ENCODE measurements around the gene PPM1L. TPM values are rescaled to one million over a fixed set of nuclear protein-coding genes. Genes with fewer than 3 reads are reported as not detected.
"Not testable (repeated sequence)": the region's sequence is repeated elsewhere in the genome, so short reads cannot be mapped to it uniquely, and the experiment has no call there.

Gene PPM1L
- total RNA-seq, 1 donor from 2014 or later = 10.6 TPM

- Mint-ChIP-seq H3K27me3 (ENCODE audit: low read depth) (no peaks in the 10 kb centered on the region), H3K27ac (no peak overlapping the region), H3K4me1 (peaks cover 3% of the 10 kb centered on the region), H3K4me3 (no peak overlapping the region), H3K9me3 (peaks cover 32% of the 10 kb centered on the region), H3K36me3 (peaks cover 4% of the 10 kb centered on the region)
- DNase-seq (ENCODE audit: low spot score in 2 of 2, unreplicated experiment in 2 of 2) = no peak
- no peak for TF ChIP-seq CTCF (IDR thresholded peaks at IDR 0.05; ENCODE audit: unreplicated experiment)
These were observed 225.3 kb downstream of the PPM1L start for GRCh38 chr3:160981217-160981938.

DNA sequence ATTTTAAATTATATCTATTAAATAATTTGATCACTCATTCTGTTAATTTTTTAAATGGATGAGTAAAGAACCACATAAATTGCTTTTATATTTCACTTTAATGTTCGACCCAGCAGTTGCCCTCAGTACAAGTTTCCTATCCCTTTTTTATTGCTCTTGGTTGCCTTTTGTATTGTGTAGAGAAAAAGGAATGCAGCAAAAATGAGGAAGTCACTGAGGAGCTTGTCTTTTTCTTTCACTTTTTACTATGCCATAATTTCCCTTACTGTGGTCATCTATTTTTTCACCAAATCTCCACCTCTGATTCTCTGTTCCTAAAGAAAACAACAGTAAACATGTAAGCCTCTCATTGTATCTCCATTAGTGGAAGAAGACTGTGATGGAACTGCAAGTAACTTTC is 226.5 kb downstream of the PPM1L start:
- no peak overlapping the region for H3K27ac Mint-ChIP-seq
- peaks cover 3% of the 10 kb centered on the region for H3K4me1 Mint-ChIP-seq
- peaks cover 25% of the 10 kb centered on the region for H3K9me3 Mint-ChIP-seq
- TF ChIP-seq CTCF (IDR thresholded peaks at IDR 0.05; ENCODE audit: unreplicated experiment) = no peak
- H3K27me3 Mint-ChIP-seq (ENCODE audit: low read depth) = no peaks in the 10 kb centered on the region
- peaks cover 4% of the 10 kb centered on the region for H3K36me3 Mint-ChIP-seq
- H3K4me3 Mint-ChIP-seq = no peak overlapping the region
- no peak for DNase-seq (ENCODE audit: low spot score in 2 of 2, unreplicated experiment in 2 of 2)

DNA sequence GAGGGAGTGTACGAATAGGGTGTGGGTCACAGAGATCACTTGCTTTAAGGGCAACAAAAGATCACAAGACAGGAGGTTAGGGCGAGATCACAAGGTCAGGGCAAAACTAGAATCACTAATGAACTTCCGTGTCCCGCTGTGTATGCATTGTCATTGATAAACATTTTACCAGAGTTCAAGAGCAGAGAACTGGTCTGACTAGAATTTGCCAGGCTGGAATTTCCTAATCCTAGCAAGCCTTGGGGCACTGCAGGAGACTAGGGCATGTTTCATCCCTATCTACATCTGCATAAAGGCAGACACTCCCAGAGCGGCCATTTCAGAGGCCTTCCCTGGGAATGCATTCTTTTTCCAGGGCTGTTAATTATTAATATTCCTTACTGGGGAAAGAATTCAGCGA is 227.9 kb downstream of the PPM1L start:
- DNase-seq (ENCODE audit: low spot score in 2 of 2, unreplicated experiment in 2 of 2); H3K4me3 Mint-ChIP-seq; H3K27ac Mint-ChIP-seq; H3K36me3 Mint-ChIP-seq; H3K4me1 Mint-ChIP-seq; H3K27me3 Mint-ChIP-seq (ENCODE audit: low read depth): not testable (repeated sequence)
- peaks cover 25% of the 10 kb centered on the region for H3K9me3 Mint-ChIP-seq

- H3K27me3 Mint-ChIP-seq (ENCODE audit: low read depth) = no peaks in the 10 kb centered on the region
- peaks cover 3% of the 10 kb centered on the region for H3K4me1 Mint-ChIP-seq
- TF ChIP-seq CTCF (IDR thresholded peaks at IDR 0.05; ENCODE audit: unreplicated experiment) = no peak
- H3K27ac Mint-ChIP-seq = peak overlapping the region; percentile 10
- peaks cover 4% of the 10 kb centered on the region for H3K36me3 Mint-ChIP-seq
- peaks cover 21% of the 10 kb centered on the region for H3K9me3 Mint-ChIP-seq
- H3K4me3 Mint-ChIP-seq = no peak overlapping the region
- no peak for DNase-seq (ENCODE audit: low spot score in 2 of 2, unreplicated experiment in 2 of 2)
These were observed 230.0 kb downstream of the PPM1L start for GRCh38 chr3:160986069-160986468.

DNA sequence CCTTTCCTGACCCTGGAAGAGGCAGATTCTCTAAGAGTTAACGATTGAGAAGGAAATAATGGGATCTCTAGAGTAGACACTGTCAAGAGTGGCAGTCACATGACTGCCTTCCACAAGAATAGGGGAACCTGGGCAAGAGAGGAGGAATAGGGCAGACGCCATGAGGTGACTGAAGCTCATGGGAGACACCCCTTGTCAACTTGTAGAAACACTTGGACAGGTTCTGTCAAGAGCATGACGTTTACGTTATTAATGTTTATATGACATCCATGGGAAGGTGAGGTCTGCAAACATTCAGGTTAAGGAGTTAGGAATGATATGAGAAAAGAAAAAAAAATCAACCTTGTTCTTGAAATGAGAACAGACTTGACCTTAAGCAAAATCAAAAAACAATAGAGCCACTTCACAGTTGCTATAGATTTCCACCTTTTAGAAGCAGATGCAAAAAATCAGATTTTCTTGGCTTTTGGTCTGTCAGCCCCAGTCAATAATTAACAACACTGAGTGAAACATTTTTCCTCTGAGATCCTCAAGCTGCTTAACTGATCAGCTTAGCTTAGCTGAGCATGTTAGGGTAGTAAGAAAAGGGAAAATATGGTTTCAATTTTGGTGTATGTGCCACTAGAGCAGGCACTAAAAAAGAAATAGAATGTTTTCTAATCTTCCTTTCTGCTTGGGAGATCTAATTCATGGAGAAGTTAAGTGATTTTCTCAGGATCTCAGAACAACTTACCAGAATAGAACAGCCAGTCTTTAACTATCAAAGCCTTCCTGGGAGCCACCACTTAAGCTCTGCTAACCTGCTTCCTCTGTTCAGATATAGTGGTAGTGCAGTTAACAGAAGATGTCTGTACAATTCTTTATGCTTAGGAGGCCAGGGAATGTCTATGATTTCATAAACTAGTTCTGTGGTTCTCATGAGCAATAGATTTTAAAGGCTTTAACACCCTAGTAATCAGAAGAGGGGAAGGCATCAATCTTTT is 232.2 kb downstream of the PPM1L start:
- DNase-seq (ENCODE audit: low spot score in 2 of 2, unreplicated experiment in 2 of 2) = no peak
- Mint-ChIP-seq H3K9me3 (peaks cover 7% of the 10 kb centered on the region), H3K4me3 (no peak overlapping the region), H3K36me3 (no peaks in the 10 kb centered on the region), H3K27me3 (ENCODE audit: low read depth) (no peaks in the 10 kb centered on the region), H3K27ac (no peak overlapping the region), H3K4me1 (peaks cover 3% of the 10 kb centered on the region)
- no peak for TF ChIP-seq CTCF (IDR thresholded peaks at IDR 0.05; ENCODE audit: unreplicated experiment)

GRCh38 chr3:160990446-160990845 is 234.4 kb downstream of the PPM1L start:
- Mint-ChIP-seq H3K9me3 (peaks cover 8% of the 10 kb centered on the region), H3K36me3 (no peaks in the 10 kb centered on the region), H3K4me3 (no peak overlapping the region), H3K27ac (no peak overlapping the region), H3K4me1 (peaks cover 3% of the 10 kb centered on the region), H3K27me3 (ENCODE audit: low read depth) (no peaks in the 10 kb centered on the region)
- no peak for DNase-seq (ENCODE audit: low spot score in 2 of 2, unreplicated experiment in 2 of 2)
- TF ChIP-seq CTCF (IDR thresholded peaks at IDR 0.05; ENCODE audit: unreplicated experiment) = no peak
